Panc1 (cell line): ENCODE measurements around the gene CD46. TPM values are rescaled to one million over a fixed set of nuclear protein-coding genes. Genes with fewer than 3 reads are reported as not detected.
"Not testable (repeated sequence)": the region's sequence is repeated elsewhere in the genome, so short reads cannot be mapped to it uniquely, and the experiment has no call there.

ENCODE experiments used
- ATAC-seq: fragments of 200-7000 bp; cut with Tn5 transposase; 2 replicates; pipeline ENCODE4 v1.9.1; 2020; ENCODE audit warnings: mild to moderate bottlenecking, moderate library complexity
- BruUV-seq: library from RNA; stranded (reverse); fragments of 400-500 nt; replicated peaks from 2 replicates; lab custom pipeline; 2021; lab: Mats Ljungman, UMichigan
- CTCF ChIA-PET: fragments of 300-600 bp; sonication (Branson Sonifier 250); formaldehyde crosslinking; loops from one replicate; lab custom pipeline; 2022; ENCODE audit warnings: antibody characterized with exemption; lab: Charles Lee
- POLR2A ChIA-PET: fragments of 300-600 bp; sonication (Branson Sonifier 250); formaldehyde crosslinking; loops from one replicate; lab custom pipeline; 2022; ENCODE audit warnings: antibody characterized with exemption; lab: Charles Lee
- DNase-seq: peaks from one replicate; pipeline ENCODE4 v3.0.0-alpha.2; 2010; ENCODE audit warnings: low read depth, low spot score
- H3K27ac ChIP-seq: 2 replicates; pipeline ENCODE4 v1.5.1; 2011; ENCODE audit warnings: mild to moderate bottlenecking, low read length, inconsistent platforms
- H3K27me3 ChIP-seq: fragments of 200-500 bp; sonication (Bioruptor generic); 2 replicates; pipeline ENCODE4 v1.6.0; 2014; ENCODE audit warnings: low read length, inconsistent platforms; ENCODE audit not compliant: control insufficient read depth, insufficient read depth
- H3K36me3 ChIP-seq: fragments of 200-500 bp; sonication (Bioruptor generic); 2 replicates; pipeline ENCODE4 v1.5.1; 2014; ENCODE audit warnings: inconsistent platforms, mild to moderate bottlenecking, low read length, moderate library complexity; ENCODE audit not compliant: control insufficient read depth, insufficient read depth
- H3K4me1 ChIP-seq: 2 replicates; pipeline ENCODE4 v1.5.1; 2011; ENCODE audit warnings: inconsistent platforms, mild to moderate bottlenecking, low read length, moderate library complexity; ENCODE audit not compliant: control insufficient read depth, insufficient read depth
- H3K4me3 ChIP-seq, 2 experiments: 2 replicates each; pipeline ENCODE4 v1.5.1; 2011 to 2012; ENCODE audit warnings: low read depth in 2 of 2, low read length in 2 of 2, mild to moderate bottlenecking in 2 of 2, inconsistent platforms in 1 of 2, moderate library complexity in 1 of 2
- H3K9me3 ChIP-seq: fragments of 200-500 bp; sonication (Bioruptor generic); 2 replicates; pipeline ENCODE4 v1.5.1; 2014; ENCODE audit warnings: low read depth, mild to moderate bottlenecking, inconsistent platforms, low read length, moderate library complexity; ENCODE audit not compliant: control insufficient read depth, insufficient read depth
- POLR2AphosphoS5 ChIP-seq: IDR thresholded peaks from 2 replicates; pipeline ENCODE4 v1.6.1; 2012; ENCODE audit warnings: mild to moderate bottlenecking, low read depth, low read length, moderate library complexity
- REST ChIP-seq, 2 experiments: IDR thresholded peaks; 2 replicates each; pipeline ENCODE4 v1.6.1; 2011 to 2012; ENCODE audit warnings: low read depth in 2 of 2, control low read depth in 1 of 2, low read length in 1 of 2, mild to moderate bottlenecking in 1 of 2, moderate library complexity in 1 of 2; ENCODE audit not compliant: insufficient read depth in 1 of 2
- SIN3A ChIP-seq: IDR thresholded peaks from 2 replicates; pipeline ENCODE4 v1.6.1; 2012; ENCODE audit warnings: low read depth, mild to moderate bottlenecking, low read length, moderate library complexity, borderline replicate concordance; ENCODE audit not compliant: insufficient read depth
- TCF7L2 ChIP-seq: IDR thresholded peaks from 2 replicates; pipeline ENCODE4 v1.6.1; 2011; ENCODE audit warnings: mild to moderate bottlenecking, low read depth, low read length, inconsistent platforms
- in situ Hi-C: cut with HindIII; loops from 2 replicates; pipeline ENCODE4 v1.10.0; 2016; ENCODE audit warnings: low sequenced_read_pairs, low pct_unique_long_range_greater_than_20kb
- intact Hi-C: fragments of 100-400 bp; cut with micrococcal nuclease; formaldehyde crosslinking; loops from one replicate; pipeline ENCODE4 v1.10.0; 2022; ENCODE audit not compliant: unreplicated experiment
- total RNA-seq: library from RNA; stranded (reverse); gene quantifications from one replicate; pipeline ENCODE4 v1.2.1, GENCODE V29; 2021; ENCODE audit not compliant: unreplicated experiment
- TF ChIP-seq, protein P1 (sequence below): fragments of 450-650 bp; IDR thresholded peaks from 2 replicates; pipeline ENCODE4 v1.5.1; 2017; ENCODE audit warnings: mild to moderate bottlenecking

CD46 gene
- total RNA-seq, 1 experiment from 2014 or later = 128 TPM

DNA sequence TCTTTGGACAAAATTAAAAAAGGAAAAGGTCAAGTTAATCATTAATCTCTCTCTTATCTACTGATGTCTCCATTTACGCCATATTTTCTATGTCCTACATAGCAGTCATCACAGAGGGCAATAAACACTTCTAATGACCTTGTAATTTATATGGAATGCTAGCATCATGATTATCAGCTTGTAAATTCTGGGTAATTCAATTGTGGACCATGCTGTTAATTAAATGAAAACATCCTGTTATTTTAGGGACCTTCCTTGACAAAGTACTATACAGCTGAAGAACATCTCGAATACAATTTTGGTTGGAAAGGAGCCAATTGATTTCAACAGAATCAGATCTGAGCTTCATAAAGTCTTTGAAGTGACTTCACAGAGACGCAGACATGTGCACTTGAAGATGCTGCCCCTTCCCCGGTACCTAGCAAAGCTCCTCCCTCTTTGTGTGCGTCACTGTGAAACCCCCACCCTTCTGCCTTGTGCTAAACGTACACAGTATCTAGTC, 13.6 kb upstream of the CD46 start:
- BruUV-seq, in situ Hi-C loops, intact Hi-C loops, H3K36me3 ChIP-seq, H3K4me1 ChIP-seq, DNase-seq, POLR2A ChIA-PET, H3K27ac ChIP-seq, H3K4me3 ChIP-seq, H3K27me3 ChIP-seq, ATAC-seq, H3K9me3 ChIP-seq: not testable (repeated sequence)
- CTCF ChIA-PET = interaction anchor here (0.6 kb wide), 1 partner anchor 322 kb away, joined by 4 read pairs; no protein-coding TSS in a partner anchor

- intact Hi-C loops (no loop called here), in situ Hi-C loops (no loop called here)
- BruUV-seq = no TSS peak
- Histone ChIP-seq H3K27me3 (no peaks in the 10 kb centered on the region), H3K4me1 (no peaks in the 10 kb centered on the region), H3K4me3 (no peak overlapping the region), H3K9me3 (no peaks in the 10 kb centered on the region), H3K27ac (no peak overlapping the region), H3K36me3 (no peaks in the 10 kb centered on the region)
- TF ChIP-seq REST (IDR thresholded peaks at IDR 0.05; ENCODE audit: insufficient read depth in 1 of 2, low read depth in 2 of 2, low read length in 1 of 2) (no peak), TCF7L2 (no peak), SIN3A (no peak), POLR2AphosphoS5 (no peak)
- TF ChIP-seq, protein P1, sequence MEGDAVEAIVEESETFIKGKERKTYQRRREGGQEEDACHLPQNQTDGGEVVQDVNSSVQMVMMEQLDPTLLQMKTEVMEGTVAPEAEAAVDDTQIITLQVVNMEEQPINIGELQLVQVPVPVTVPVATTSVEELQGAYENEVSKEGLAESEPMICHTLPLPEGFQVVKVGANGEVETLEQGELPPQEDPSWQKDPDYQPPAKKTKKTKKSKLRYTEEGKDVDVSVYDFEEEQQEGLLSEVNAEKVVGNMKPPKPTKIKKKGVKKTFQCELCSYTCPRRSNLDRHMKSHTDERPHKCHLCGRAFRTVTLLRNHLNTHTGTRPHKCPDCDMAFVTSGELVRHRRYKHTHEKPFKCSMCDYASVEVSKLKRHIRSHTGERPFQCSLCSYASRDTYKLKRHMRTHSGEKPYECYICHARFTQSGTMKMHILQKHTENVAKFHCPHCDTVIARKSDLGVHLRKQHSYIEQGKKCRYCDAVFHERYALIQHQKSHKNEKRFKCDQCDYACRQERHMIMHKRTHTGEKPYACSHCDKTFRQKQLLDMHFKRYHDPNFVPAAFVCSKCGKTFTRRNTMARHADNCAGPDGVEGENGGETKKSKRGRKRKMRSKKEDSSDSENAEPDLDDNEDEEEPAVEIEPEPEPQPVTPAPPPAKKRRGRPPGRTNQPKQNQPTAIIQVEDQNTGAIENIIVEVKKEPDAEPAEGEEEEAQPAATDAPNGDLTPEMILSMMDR = no peak
- DNase-seq (no peak), ATAC-seq (no peak)
- ChIA-PET CTCF (no interaction called here), POLR2A (no interaction called here)
Measured at GRCh38 chr1:207740207-207740606, 11.6 kb upstream of the CD46 start.

DNA sequence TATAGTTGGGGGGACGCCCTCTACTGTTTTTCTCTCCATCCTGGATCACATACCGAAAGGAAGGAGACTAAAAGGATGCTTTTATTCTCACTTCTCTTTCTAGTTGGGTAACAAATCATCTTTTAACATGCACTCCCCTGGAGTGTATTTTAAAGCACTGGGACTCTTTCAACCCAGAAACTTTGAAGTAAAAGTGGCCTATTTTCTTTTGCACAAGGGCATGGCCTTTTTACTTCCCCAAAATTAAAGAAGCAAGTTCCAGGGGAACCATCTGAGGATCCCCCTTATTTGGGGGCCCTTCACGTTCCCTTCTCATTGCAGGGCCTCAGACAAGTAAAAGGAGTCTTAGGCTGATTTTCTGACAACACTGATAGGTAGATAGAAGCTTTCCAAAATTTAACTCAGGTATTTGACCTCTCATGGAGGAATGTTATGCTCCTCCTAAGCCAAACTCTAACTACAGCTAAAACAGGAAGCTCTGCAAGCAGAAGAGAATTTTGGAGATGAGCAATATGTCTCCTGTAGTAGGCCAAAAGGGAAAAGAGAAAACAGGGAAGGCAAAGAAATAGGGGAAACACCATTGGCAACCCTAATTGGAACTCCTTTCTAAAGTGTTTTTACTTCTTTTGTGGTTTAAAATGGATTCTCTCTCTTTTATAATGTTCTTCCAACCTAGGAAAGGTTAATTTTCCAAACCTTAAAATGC, 8.9 kb upstream of the CD46 start:
- ATAC-seq (no peak), DNase-seq (no peak)
- POLR2A ChIA-PET = no interaction called here
- no peaks in the 10 kb centered on the region for H3K4me1 ChIP-seq
- in situ Hi-C loops = no loop called here
- H3K9me3 ChIP-seq = no peaks in the 10 kb centered on the region
- no TSS peak for BruUV-seq
- H3K36me3 ChIP-seq = no peaks in the 10 kb centered on the region
- intact Hi-C loops = no loop called here
- no peaks in the 10 kb centered on the region for H3K27me3 ChIP-seq
- TF ChIP-seq, protein P1 = no peak
- TF ChIP-seq SIN3A (no peak), POLR2AphosphoS5 (no peak)
- no peak overlapping the region for H3K27ac ChIP-seq
- CTCF ChIA-PET = no interaction called here
- H3K4me3 ChIP-seq = no peak overlapping the region
